ENCODE results near the gene BANF1.

GRCh38 chr11:65977621-65978390 lies 24.5 kb upstream of the BANF1 start:
- no peak for TF ChIP-seq RAD21 (IDR thresholded peaks at IDR 0.05)
- TF ChIP-seq CTCF (IDR thresholded peaks at IDR 0.05; ENCODE audit: low read depth, low read length, missing input control) = no peak
- no peak for TF ChIP-seq NR2F2 (IDR thresholded peaks at IDR 0.05)
- TF ChIP-seq REST (IDR thresholded peaks at IDR 0.05) = no peak
- TF ChIP-seq JUND (IDR thresholded peaks at IDR 0.05) = no peak
- no peak for TF ChIP-seq YY1 (IDR thresholded peaks at IDR 0.05)
- TF ChIP-seq, protein P1, sequence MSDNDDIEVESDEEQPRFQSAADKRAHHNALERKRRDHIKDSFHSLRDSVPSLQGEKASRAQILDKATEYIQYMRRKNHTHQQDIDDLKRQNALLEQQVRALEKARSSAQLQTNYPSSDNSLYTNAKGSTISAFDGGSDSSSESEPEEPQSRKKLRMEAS (IDR thresholded peaks at IDR 0.05) = no peak
- TF ChIP-seq, protein P2, sequence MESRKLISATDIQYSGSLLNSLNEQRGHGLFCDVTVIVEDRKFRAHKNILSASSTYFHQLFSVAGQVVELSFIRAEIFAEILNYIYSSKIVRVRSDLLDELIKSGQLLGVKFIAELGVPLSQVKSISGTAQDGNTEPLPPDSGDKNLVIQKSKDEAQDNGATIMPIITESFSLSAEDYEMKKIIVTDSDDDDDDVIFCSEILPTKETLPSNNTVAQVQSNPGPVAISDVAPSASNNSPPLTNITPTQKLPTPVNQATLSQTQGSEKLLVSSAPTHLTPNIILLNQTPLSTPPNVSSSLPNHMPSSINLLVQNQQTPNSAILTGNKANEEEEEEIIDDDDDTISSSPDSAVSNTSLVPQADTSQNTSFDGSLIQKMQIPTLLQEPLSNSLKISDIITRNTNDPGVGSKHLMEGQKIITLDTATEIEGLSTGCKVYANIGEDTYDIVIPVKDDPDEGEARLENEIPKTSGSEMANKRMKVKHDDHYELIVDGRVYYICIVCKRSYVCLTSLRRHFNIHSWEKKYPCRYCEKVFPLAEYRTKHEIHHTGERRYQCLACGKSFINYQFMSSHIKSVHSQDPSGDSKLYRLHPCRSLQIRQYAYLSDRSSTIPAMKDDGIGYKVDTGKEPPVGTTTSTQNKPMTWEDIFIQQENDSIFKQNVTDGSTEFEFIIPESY (IDR thresholded peaks at IDR 0.05) = no peak
